Right lobe of liver (tissue), 6 donors: ENCODE results near the gene NWD2. TPM values are rescaled to one million over a fixed set of nuclear protein-coding genes. Genes with fewer than 3 reads are reported as not detected.

Source experiments
- ATAC-seq, 4 donors: fragments of 200-7000 bp; cut with Tn5 transposase; one replicate each; pipeline ENCODE4 v1.9.1; 2020; ENCODE audit warnings: mild to moderate bottlenecking in 4 of 4, moderate library complexity in 4 of 4
- DNase-seq, 3 donors: peaks; one replicate each; pipeline ENCODE4 v3.0.0-alpha.2; 2020
- H3K27ac ChIP-seq, 3 donors: fragments of 200-600 bp; one replicate each; pipeline ENCODE4 v1.8.0; 2022
- H3K27me3 ChIP-seq, 2 donors: fragments of 200-600 bp; one replicate each; pipeline ENCODE4 v1.8.0; 2022
- H3K36me3 ChIP-seq, 4 donors: fragments of 200-600 bp; sonication (generic) in 1 of 4; one replicate each; pipeline versions ENCODE4 v1.5.1 to v1.8.0; 2017 to 2022; ENCODE audit warnings: control low read depth in 1 of 4
- H3K4me1 ChIP-seq, 4 donors: fragments of 200-600 bp; sonication (generic) in 1 of 4; one replicate each; pipeline versions ENCODE4 v1.5.1 to v1.8.0; 2017 to 2022; ENCODE audit warnings: control low read depth in 1 of 4
- H3K4me3 ChIP-seq, 3 donors: fragments of 200-600 bp; one replicate each; pipeline ENCODE4 v1.8.0; 2022
- H3K9me3 ChIP-seq, 4 donors: fragments of 200-600 bp; sonication (generic) in 1 of 4; one replicate each; pipeline versions ENCODE4 v1.5.1 to v1.8.0; 2017 to 2022; ENCODE audit warnings: control low read depth in 1 of 4
- POLR2A ChIP-seq: fragments of 450-650 bp; IDR thresholded peaks from one replicate; pipeline ENCODE4 v1.6.1; 2017; ENCODE audit warnings: antibody characterized with exemption, mild to moderate bottlenecking
- WGBS: methylation state at CpG from one replicate; pipeline ENCODE4 v1.1.6; 2018; ENCODE audit warnings: low coverage, low lambda C conversion rate; ENCODE audit not compliant: insufficient coverage; ENCODE audit errors: missing lambda C conversion rate; 5-methylcytosine and 5-hydroxymethylcytosine counted together
- intact Hi-C, 2 donors: fragments of 100-400 bp; cut with DNase I; formaldehyde crosslinking; loops; one replicate each; pipeline versions ENCODE4 v1.11.2 to v1.14.1; 2022
- total RNA-seq, 6 experiments: library from RNA; depleted of rRNA in 2 of 6; stranded (reverse); fragments of >200 nt in 2 of 6; fragmentation: NEBNext Ultra II Directional in 3 of 6; extraction: Animal tissue kit (Norgen Biotek cat#: 25700) in 3 of 6; gene quantifications; one replicate each; pipeline versions ENCODE4 v1.1.0 to v1.2.4, GENCODE V29; 2016 to 2023
- TF ChIP-seq, protein P1 (sequence below), 4 donors: fragments of 200-600 bp in 3 of 4; fragments of 450-650 bp in 1 of 4; IDR thresholded peaks; one replicate each; pipeline versions ENCODE4 v1.5.1 to v1.8.0; 2016 to 2022; ENCODE audit warnings: antibody characterized with exemption in 4 of 4, mild to moderate bottlenecking in 2 of 4
- donor health status: DM: no; HTN: yes; CAD: no.
- donor health status: DM: no; HTN: no; CAD: no.
- donor health status: DM: no; HTN: no; CAD: no.
- donor health status: DM: no; HTN: yes; CAD: no.
- donor health status: DM: no; HTN: yes; CAD: no.

NWD2 gene
- total RNA-seq, 6 experiments from 2014 or later, result 0.05 TPM; not detected in 5

- Histone ChIP-seq H3K9me3 (no peaks in the 10 kb centered on the region), H3K27ac (peak overlapping the region; percentile 28 to 90 (median 73)), H3K27me3 (no peaks in the 10 kb centered on the region), H3K4me1 (peaks cover 0 to 14% (median 3%) of the 10 kb centered on the region in 4 donors), H3K4me3 (peak overlapping the region; percentile 50 to 74 (median 56)), H3K36me3 (no peaks in the 10 kb centered on the region)
- WGBS, result 0% methylated on average over 19 of the region's 56 CpGs
- DNase-seq, result peak; percentile 83 to 88 (median 86)
- TF ChIP-seq POLR2A, result no peak
- TF ChIP-seq, protein P1, sequence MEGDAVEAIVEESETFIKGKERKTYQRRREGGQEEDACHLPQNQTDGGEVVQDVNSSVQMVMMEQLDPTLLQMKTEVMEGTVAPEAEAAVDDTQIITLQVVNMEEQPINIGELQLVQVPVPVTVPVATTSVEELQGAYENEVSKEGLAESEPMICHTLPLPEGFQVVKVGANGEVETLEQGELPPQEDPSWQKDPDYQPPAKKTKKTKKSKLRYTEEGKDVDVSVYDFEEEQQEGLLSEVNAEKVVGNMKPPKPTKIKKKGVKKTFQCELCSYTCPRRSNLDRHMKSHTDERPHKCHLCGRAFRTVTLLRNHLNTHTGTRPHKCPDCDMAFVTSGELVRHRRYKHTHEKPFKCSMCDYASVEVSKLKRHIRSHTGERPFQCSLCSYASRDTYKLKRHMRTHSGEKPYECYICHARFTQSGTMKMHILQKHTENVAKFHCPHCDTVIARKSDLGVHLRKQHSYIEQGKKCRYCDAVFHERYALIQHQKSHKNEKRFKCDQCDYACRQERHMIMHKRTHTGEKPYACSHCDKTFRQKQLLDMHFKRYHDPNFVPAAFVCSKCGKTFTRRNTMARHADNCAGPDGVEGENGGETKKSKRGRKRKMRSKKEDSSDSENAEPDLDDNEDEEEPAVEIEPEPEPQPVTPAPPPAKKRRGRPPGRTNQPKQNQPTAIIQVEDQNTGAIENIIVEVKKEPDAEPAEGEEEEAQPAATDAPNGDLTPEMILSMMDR (IDR thresholded peaks at IDR 0.05), result no peak
- intact Hi-C loops, result loop anchor here in 1 of 2 donors (5.0 kb wide), 1 partner anchor 114 kb away; no protein-coding TSS in a partner anchor
- peak; percentile 82 to 93 (median 88) for ATAC-seq
These were observed 208.9 kb downstream of the NWD2 start for GRCh38 chr4:37453281-37453998.

GRCh38 chr4:37453999-37454800 is 209.7 kb downstream of the NWD2 start:
- 2% methylated on average over 16 of the region's 32 CpGs for WGBS
- intact Hi-C loops, result loop anchor here in 1 of 2 donors (5.0 kb wide), 1 partner anchor 113 kb away; no protein-coding TSS in a partner anchor

GRCh38 chr4:37455301-37456131 is 211.0 kb downstream of the NWD2 start:
- 15% methylated on average over 11 of the region's 11 CpGs for WGBS
- Histone ChIP-seq H3K4me1 (peaks cover 0 to 14% (median 3%) of the 10 kb centered on the region in 4 donors), H3K36me3 (no peaks in the 10 kb centered on the region), H3K9me3 (no peaks in the 10 kb centered on the region), H3K27me3 (no peaks in the 10 kb centered on the region), H3K4me3 (peak overlapping the region; percentile 50 to 74 (median 56)), H3K27ac (peak overlapping the region; percentile 20 to 90 (median 73))
- ATAC-seq (peak; percentile 30 to 66 (median 48)), DNase-seq (peak; percentile 52 to 64 (median 57))
- intact Hi-C loops, result no loop called here
- peak; percentile 19 for TF ChIP-seq POLR2A
- TF ChIP-seq, protein P1 (IDR thresholded peaks at IDR 0.05), result no peak

More at GRCh38 chr4:37453999-37454800, 209.7 kb downstream of the NWD2 start:
- H3K4me1 ChIP-seq, result peaks cover 0 to 14% (median 3%) of the 10 kb centered on the region in 4 donors
- peak; percentile 39 to 57 (median 42) for ATAC-seq
- peak; percentile 53 to 69 (median 68) for DNase-seq
- H3K4me3 ChIP-seq, result peak overlapping the region; percentile 50 to 74 (median 56)
- no peaks in the 10 kb centered on the region for H3K36me3 ChIP-seq
- TF ChIP-seq, protein P1 (IDR thresholded peaks at IDR 0.05), result no peak
- TF ChIP-seq POLR2A, result peak; percentile 58
- H3K27ac ChIP-seq, result peak overlapping the region; percentile 28 to 90 (median 73)
- H3K9me3 ChIP-seq, result no peaks in the 10 kb centered on the region
- H3K27me3 ChIP-seq, result no peaks in the 10 kb centered on the region

- Histone ChIP-seq H3K9me3 (no peaks in the 10 kb centered on the region), H3K4me1 (peaks cover 0 to 18% (median 3%) of the 10 kb centered on the region in 4 donors), H3K4me3 (no peak overlapping the region), H3K27me3 (no peaks in the 10 kb centered on the region), H3K36me3 (no peaks in the 10 kb centered on the region), H3K27ac (no peak overlapping the region)
- DNase-seq (no peak), ATAC-seq (no peak)
- intact Hi-C loops, result no loop called here
- WGBS, result 60% methylated on average over 1 of the region's 1 CpG
- no peak for TF ChIP-seq POLR2A
- TF ChIP-seq, protein P1 (IDR thresholded peaks at IDR 0.05), result no peak
These were observed 217.3 kb downstream of the NWD2 start for GRCh38 chr4:37461801-37462200.
